NCI-H774 (cell line): ENCODE data around the gene RUNX2.
"Not testable (repeated sequence)": the region's sequence is repeated elsewhere in the genome, so short reads cannot be mapped to it uniquely, and the experiment has no call there.

Experiments
- DNase-seq: peaks from one replicate; lab custom pipeline; 2025; lab: John Stamatoyannopoulos, UW

Gene RUNX2

GRCh38 chr6:45652416-45652815 lies 324.3 kb downstream of the RUNX2 start:
- no peak for DNase-seq

- no peak for DNase-seq
Measured at GRCh38 chr6:45653117-45653883, 325.2 kb downstream of the RUNX2 start.

- no peak for DNase-seq
Measured at GRCh38 chr6:45654673-45655072, 326.5 kb downstream of the RUNX2 start.

- no peak for DNase-seq
Measured at GRCh38 chr6:45655745-45656476, 327.8 kb downstream of the RUNX2 start.

GRCh38 chr6:45657226-45657625 lies 329.1 kb downstream of the RUNX2 start:
- DNase-seq = no peak

- DNase-seq = no peak
Measured at GRCh38 chr6:45658400-45658799, 330.3 kb downstream of the RUNX2 start.

GRCh38 chr6:45658958-45659357 lies 330.8 kb downstream of the RUNX2 start:
- no peak for DNase-seq

GRCh38 chr6:45661661-45662060 lies 333.5 kb downstream of the RUNX2 start:
- no peak for DNase-seq

GRCh38 chr6:45663251-45664221 lies 335.4 kb downstream of the RUNX2 start:
- DNase-seq = no peak

- no peak for DNase-seq
Measured at GRCh38 chr6:45664707-45665106, 336.6 kb downstream of the RUNX2 start.

- DNase-seq = no peak
Measured at GRCh38 chr6:45665859-45666258, 337.7 kb downstream of the RUNX2 start.

- no peak for DNase-seq
Measured at GRCh38 chr6:45666846-45667245, 338.7 kb downstream of the RUNX2 start.

- DNase-seq = no peak
Measured at GRCh38 chr6:45667300-45667699, 339.2 kb downstream of the RUNX2 start.

GRCh38 chr6:45667766-45668165 lies 339.6 kb downstream of the RUNX2 start:
- no peak for DNase-seq

GRCh38 chr6:45668705-45669104 lies 340.6 kb downstream of the RUNX2 start:
- DNase-seq = no peak

- not testable (repeated sequence) for DNase-seq
Measured at GRCh38 chr6:45673167-45673566, 345.0 kb downstream of the RUNX2 start.

GRCh38 chr6:45675166-45675565 lies 347.0 kb downstream of the RUNX2 start:
- DNase-seq = not testable (repeated sequence)

GRCh38 chr6:45675634-45676033 lies 347.5 kb downstream of the RUNX2 start:
- DNase-seq = no peak

GRCh38 chr6:45676380-45676779 lies 348.2 kb downstream of the RUNX2 start:
- no peak for DNase-seq

GRCh38 chr6:45677381-45678284 lies 349.5 kb downstream of the RUNX2 start:
- DNase-seq = no peak

GRCh38 chr6:45678285-45678607 lies 350.1 kb downstream of the RUNX2 start:
- DNase-seq = no peak
